Type B pancreatic cell (in vitro differentiated cells): ENCODE results near the gene ZBTB8A. TPM values are rescaled to one million over a fixed set of nuclear protein-coding genes. Genes with fewer than 3 reads are reported as not detected.

Experiments used
- total RNA-seq: library from RNA; stranded (reverse); gene quantifications from 2 replicates; pipeline ENCODE4 v1.2.1, GENCODE V29; 2021; ENCODE audit warnings: low replicate concordance

The ZBTB8A gene
- total RNA-seq, 1 donor from 2014 or later = 9.5 TPM

Other genes starting within 250 kb of the ZBTB8A start
- gene HDAC1, start 247.3 kb upstream of the ZBTB8A start, total RNA-seq = 108 and 114 TPM in 2 replicates
- gene MARCKSL1, start 203.2 kb upstream of the ZBTB8A start, total RNA-seq = 247 and 465 TPM in 2 replicates
- gene FAM229A, start 176.9 kb upstream of the ZBTB8A start, total RNA-seq = 4.7 and 8.7 TPM in 2 replicates
- gene TSSK3, start 176.9 kb upstream of the ZBTB8A start, total RNA-seq = 2.1 and 3.8 TPM in 2 replicates
- 66.5 and 71.3 TPM in 2 replicates for gene BSDC1, start 145.0 kb upstream of the ZBTB8A start, total RNA-seq
- 0.74 and 1.9 TPM in 2 replicates for gene ZBTB8B, start 74.4 kb upstream of the ZBTB8A start, total RNA-seq
- gene ZBTB8OS, start 111.1 kb downstream of the ZBTB8A start, total RNA-seq = 41.7 and 49.8 TPM in 2 replicates
- gene RBBP4, start 111.8 kb downstream of the ZBTB8A start, total RNA-seq = 274 and 386 TPM in 2 replicates
- 1.2 and 1.3 TPM in 2 replicates for gene SYNC, start 163.3 kb downstream of the ZBTB8A start, total RNA-seq